Measurements from ENCODE around the gene ZNF205.

ZNF205 gene

DNA sequence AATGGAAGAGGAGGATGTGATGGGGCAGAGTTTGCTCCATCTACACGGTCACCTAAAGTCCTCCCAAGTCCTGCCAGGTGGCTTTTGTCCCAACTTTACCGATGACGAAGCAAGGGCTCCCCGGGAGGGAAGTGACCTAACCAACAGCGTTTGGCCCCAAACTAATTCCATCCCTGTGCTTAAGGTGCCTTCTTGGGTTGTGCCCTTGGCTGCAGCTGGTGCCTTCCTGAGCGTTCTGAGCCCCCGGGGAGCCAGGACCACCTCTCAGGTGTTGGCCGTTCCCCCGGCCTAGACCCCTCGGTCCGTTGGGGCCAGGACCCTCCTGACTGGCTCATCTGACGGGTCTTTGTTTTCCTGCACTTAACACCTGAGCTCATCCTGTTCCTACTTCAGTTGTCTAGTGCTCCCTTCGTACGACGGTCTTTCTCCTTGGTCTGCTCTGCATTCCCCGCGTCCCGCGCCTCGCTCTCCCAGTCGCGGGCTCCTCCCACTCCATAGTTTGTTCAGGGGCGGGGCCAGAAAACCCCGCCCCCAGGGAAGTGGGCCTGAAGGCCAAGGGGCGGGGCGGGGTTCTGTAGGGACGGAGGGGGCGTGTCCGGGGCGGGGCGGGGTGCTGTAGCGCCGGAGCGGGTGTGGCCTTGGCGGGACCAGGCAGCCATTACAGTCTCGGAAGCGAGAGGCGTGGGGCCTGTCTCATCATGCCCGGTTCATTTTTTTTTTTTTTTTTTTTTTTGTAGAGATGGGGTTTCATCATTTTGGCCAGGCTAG, 12.5 kb upstream of the ZNF205 start:
- no peak overlapping the region for H3K4me3 ChIP-seq (ENCODE audit: low read depth, low read length)
- TF ChIP-seq, protein P1, sequence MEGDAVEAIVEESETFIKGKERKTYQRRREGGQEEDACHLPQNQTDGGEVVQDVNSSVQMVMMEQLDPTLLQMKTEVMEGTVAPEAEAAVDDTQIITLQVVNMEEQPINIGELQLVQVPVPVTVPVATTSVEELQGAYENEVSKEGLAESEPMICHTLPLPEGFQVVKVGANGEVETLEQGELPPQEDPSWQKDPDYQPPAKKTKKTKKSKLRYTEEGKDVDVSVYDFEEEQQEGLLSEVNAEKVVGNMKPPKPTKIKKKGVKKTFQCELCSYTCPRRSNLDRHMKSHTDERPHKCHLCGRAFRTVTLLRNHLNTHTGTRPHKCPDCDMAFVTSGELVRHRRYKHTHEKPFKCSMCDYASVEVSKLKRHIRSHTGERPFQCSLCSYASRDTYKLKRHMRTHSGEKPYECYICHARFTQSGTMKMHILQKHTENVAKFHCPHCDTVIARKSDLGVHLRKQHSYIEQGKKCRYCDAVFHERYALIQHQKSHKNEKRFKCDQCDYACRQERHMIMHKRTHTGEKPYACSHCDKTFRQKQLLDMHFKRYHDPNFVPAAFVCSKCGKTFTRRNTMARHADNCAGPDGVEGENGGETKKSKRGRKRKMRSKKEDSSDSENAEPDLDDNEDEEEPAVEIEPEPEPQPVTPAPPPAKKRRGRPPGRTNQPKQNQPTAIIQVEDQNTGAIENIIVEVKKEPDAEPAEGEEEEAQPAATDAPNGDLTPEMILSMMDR (IDR thresholded peaks at IDR 0.05; ENCODE audit: borderline replicate concordance, insufficient read depth, low read depth, low read length), result no peak

DNA sequence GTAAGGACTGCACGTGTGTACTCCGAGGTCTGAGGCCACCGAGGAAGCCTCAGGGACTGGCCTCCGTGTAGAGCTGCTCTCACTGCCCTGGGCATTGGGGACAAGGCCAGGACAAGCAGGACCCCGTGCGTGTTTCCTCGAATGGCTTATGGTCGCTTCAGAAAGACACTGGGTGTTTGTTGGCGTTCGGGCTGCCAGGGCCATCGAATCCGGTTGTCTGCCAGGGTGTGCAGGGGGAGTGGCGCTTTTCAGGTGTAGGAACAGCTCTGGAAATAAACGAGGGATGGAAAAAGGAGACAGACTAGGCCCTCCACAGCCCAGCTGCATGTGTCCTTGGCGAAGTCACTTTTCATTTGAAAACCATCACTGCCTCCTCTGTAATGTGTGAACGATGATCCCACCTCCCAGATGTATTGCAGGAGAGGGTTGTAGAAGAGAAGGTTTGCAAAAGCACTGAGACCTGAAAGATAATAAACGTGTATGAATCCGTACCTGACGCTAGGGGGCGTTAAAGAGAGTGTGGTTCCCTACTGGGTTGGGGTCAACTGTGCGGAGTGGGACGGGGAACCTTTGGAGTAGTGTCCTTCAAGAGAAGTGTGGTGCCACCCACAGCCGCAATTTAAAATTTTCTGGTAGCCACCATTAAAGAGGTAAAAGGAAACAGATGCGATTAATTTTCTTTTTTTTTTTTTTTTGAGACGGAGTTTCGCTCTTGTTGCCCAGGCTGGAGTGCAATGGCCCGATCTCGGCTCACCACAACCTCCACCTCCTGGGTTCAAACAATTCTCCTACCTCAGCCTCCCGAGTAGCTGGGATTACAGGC, 11.2 kb upstream of the ZNF205 start:
- H3K4me3 ChIP-seq (ENCODE audit: low read depth, low read length), result no peak overlapping the region
- TF ChIP-seq, protein P1 (IDR thresholded peaks at IDR 0.05; ENCODE audit: borderline replicate concordance, insufficient read depth, low read depth, low read length), result peak; percentile 66

DNA sequence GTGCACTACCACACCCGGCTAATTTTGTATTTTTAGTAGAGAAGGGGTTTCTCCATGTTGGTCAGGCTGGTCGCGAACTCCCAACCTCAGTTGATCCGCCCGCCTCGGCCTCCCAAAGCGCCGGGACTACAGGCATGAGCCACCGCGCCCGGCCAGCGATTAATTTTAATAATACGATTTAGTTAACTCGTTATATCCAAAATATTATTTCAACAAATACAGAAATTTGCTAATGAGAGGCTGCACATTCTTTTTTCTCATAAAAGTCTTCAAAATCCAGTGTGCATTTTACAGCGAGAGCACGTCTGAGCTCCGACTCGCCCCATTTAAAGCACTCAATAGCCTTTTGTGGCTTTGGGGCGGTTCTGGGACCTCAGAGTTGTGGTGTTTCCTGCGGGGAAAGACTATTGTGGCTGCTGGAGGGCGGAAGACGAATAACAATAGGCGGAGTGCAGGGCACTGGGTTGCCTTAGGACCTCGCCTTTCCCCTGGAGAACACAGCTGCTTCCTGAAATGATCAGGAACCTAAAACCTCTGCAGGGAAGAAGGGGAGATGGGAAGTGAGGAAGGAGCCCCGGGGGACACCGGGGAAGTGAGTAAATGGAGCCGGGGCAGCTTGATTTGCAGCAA, 10.4 kb upstream of the ZNF205 start:
- TF ChIP-seq, protein P1 (IDR thresholded peaks at IDR 0.05; ENCODE audit: borderline replicate concordance, insufficient read depth, low read depth, low read length), result no peak

DNA sequence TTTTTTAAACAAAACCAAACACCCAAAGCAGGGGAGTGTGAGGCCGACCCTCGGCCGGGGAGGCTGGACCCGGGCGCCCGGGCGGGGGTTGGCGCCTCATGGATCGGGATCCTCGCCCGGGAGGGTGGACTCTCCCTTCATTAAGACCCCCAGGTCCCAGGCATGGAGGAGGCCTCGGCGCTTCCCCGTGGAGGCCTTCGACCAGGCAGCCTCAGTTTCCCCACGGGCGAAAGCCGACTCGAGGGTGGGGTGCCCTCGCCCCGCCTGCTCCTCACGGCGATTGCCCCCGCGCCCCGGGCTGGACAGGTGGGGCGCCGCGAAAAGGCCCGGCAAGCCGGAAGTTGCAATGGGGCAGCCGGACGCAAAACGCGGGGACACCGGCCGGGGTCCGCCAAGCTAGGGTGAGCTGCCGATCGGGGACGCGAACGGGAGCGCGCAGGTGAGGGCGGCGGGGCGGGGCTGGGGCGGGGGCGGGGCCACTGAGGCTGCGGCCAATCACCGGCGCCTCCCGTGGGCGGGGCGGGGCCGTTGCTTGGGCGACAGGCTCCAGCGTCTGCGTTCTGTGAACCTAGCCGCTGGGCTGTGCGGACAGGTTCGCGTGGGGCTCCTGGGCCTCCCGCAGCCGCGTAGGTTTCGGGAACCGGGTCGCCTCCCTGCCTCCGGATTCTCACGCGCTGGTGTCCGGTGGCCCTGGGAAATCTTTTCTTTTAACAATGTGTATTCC, 6.0 kb upstream of the ZNF205 start:
- H3K4me3 ChIP-seq (ENCODE audit: low read depth, low read length), result peak overlapping the region; percentile 83
- TF ChIP-seq, protein P1 (IDR thresholded peaks at IDR 0.05; ENCODE audit: borderline replicate concordance, insufficient read depth, low read depth, low read length), result no peak

More for the DNA sequence above, 10.4 kb upstream of the ZNF205 start:
- H3K4me3 ChIP-seq (ENCODE audit: low read depth, low read length), result no peak overlapping the region

DNA sequence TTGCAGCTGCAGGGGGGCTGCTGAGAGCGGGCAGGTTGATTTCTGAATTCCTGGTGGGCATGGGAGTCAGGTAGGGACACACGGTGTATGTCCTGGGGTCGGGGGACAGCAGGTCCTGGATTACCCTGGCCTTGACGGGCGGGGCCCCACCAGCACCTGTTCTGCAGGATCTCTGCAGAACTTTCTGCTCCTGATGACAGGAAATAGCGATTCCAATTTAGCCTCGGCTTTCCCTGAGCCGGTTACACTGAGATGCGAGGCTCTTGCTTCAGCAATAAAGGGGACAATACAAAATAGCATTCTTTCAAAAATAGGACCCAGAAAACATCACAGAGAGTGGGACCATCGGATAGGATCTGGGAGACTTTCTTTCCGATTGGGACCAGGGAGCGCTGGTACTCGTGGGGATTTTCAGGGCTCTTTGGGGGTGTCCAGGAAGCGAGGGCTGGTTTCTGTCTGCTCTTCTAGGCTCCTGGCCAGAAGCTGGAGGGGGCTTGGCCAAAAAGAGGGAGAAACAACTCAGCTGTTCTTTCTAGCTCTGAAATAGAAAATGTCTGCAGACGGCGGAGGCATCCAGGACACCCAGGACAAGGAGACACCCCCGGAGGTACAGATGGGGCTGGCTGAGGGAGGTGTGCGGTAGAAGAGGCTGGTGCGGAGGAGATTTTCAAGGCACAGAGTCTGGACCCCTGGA, 642 bp downstream of the ZNF205 start:
- peak overlapping the region; percentile 48 for H3K4me3 ChIP-seq (ENCODE audit: low read depth, low read length)

More for the DNA sequence above, 642 bp downstream of the ZNF205 start:
- TF ChIP-seq, protein P1 (IDR thresholded peaks at IDR 0.05; ENCODE audit: borderline replicate concordance, insufficient read depth, low read depth, low read length), result no peak

Data from GM12875 (cell line).